Measurements from ENCODE around the gene RPL19.

The RPL19 gene

GRCh38 chr17:39229274-39229913, 29.3 kb downstream of the RPL19 start:
- Histone ChIP-seq H3K27ac (ENCODE audit: low read depth, low read length) (no peak overlapping the region), H3K9ac (ENCODE audit: low read length in 5 of 5) (no peak overlapping the region), H3K4me1 (ENCODE audit: control insufficient read depth in 5 of 5, insufficient read depth in 5 of 5, low read length in 5 of 5) (peaks cover 0 to 35% (median 33%) of the 10 kb centered on the region in 5 donors), H3K27me3 (ENCODE audit: control insufficient read depth in 5 of 5, insufficient read depth in 4 of 5, low read length in 5 of 5) (peaks cover 13 to 51% (median 47%) of the 10 kb centered on the region in 5 donors), H3K36me3 (ENCODE audit: control insufficient read depth in 5 of 5, insufficient read depth in 5 of 5, low read length in 5 of 5) (no peaks in the 10 kb centered on the region), H3K4me3 (ENCODE audit: low read depth in 1 of 5, low read length in 5 of 5) (no peak overlapping the region), H3K9me3 (ENCODE audit: control insufficient read depth in 5 of 5, low read length in 5 of 5) (no peaks in the 10 kb centered on the region)

GRCh38 chr17:39230361-39230760, 30.3 kb downstream of the RPL19 start:
- Histone ChIP-seq H3K4me1 (ENCODE audit: control insufficient read depth in 5 of 5, insufficient read depth in 5 of 5, low read length in 5 of 5) (peaks cover 0 to 26% (median 24%) of the 10 kb centered on the region in 5 donors), H3K27ac (ENCODE audit: low read depth, low read length) (no peak overlapping the region), H3K9me3 (ENCODE audit: control insufficient read depth in 5 of 5, low read length in 5 of 5) (no peaks in the 10 kb centered on the region), H3K4me3 (ENCODE audit: low read depth in 1 of 5, low read length in 5 of 5) (no peak overlapping the region), H3K27me3 (ENCODE audit: control insufficient read depth in 5 of 5, insufficient read depth in 4 of 5, low read length in 5 of 5) (peaks cover 5 to 42% (median 38%) of the 10 kb centered on the region in 5 donors), H3K36me3 (ENCODE audit: control insufficient read depth in 5 of 5, insufficient read depth in 5 of 5, low read length in 5 of 5) (no peaks in the 10 kb centered on the region), H3K9ac (ENCODE audit: low read length in 5 of 5) (no peak overlapping the region)

GRCh38 chr17:39231091-39231561, 31.0 kb downstream of the RPL19 start:
- peaks cover 3 to 40% (median 32%) of the 10 kb centered on the region in 5 donors for H3K27me3 ChIP-seq (ENCODE audit: control insufficient read depth in 5 of 5, insufficient read depth in 4 of 5, low read length in 5 of 5)
- no peak overlapping the region for H3K27ac ChIP-seq (ENCODE audit: low read depth, low read length)
- no peaks in the 10 kb centered on the region for H3K9me3 ChIP-seq (ENCODE audit: control insufficient read depth in 5 of 5, low read length in 5 of 5)
- no peak overlapping the region for H3K4me3 ChIP-seq (ENCODE audit: low read depth in 1 of 5, low read length in 5 of 5)
- H3K9ac ChIP-seq (ENCODE audit: low read length in 5 of 5), result no peak overlapping the region
- peaks cover 0 to 26% (median 18%) of the 10 kb centered on the region in 5 donors for H3K4me1 ChIP-seq (ENCODE audit: control insufficient read depth in 5 of 5, insufficient read depth in 5 of 5, low read length in 5 of 5)
- no peaks in the 10 kb centered on the region for H3K36me3 ChIP-seq (ENCODE audit: control insufficient read depth in 5 of 5, insufficient read depth in 5 of 5, low read length in 5 of 5)

- H3K4me1 ChIP-seq (ENCODE audit: control insufficient read depth in 5 of 5, insufficient read depth in 5 of 5, low read length in 5 of 5), result peaks cover 0 to 31% (median 16%) of the 10 kb centered on the region in 5 donors
- H3K9me3 ChIP-seq (ENCODE audit: control insufficient read depth in 5 of 5, low read length in 5 of 5), result no peaks in the 10 kb centered on the region
- H3K27ac ChIP-seq (ENCODE audit: low read depth, low read length), result no peak overlapping the region
- H3K4me3 ChIP-seq (ENCODE audit: low read depth in 1 of 5, low read length in 5 of 5), result peak overlapping the region in 1 of 5 donors; percentile 39
- no peak overlapping the region for H3K9ac ChIP-seq (ENCODE audit: low read length in 5 of 5)
- no peaks in the 10 kb centered on the region for H3K36me3 ChIP-seq (ENCODE audit: control insufficient read depth in 5 of 5, insufficient read depth in 5 of 5, low read length in 5 of 5)
- peaks cover 3 to 37% (median 26%) of the 10 kb centered on the region in 5 donors for H3K27me3 ChIP-seq (ENCODE audit: control insufficient read depth in 5 of 5, insufficient read depth in 4 of 5, low read length in 5 of 5)
Measured at GRCh38 chr17:39231591-39232551, 31.8 kb downstream of the RPL19 start.

- Histone ChIP-seq H3K27me3 (ENCODE audit: control insufficient read depth in 5 of 5, insufficient read depth in 4 of 5, low read length in 5 of 5) (peaks cover 0 to 26% (median 16%) of the 10 kb centered on the region in 5 donors), H3K4me1 (ENCODE audit: control insufficient read depth in 5 of 5, insufficient read depth in 5 of 5, low read length in 5 of 5) (peaks cover 0 to 52% (median 30%) of the 10 kb centered on the region in 5 donors), H3K9me3 (ENCODE audit: control insufficient read depth in 5 of 5, low read length in 5 of 5) (no peaks in the 10 kb centered on the region), H3K4me3 (ENCODE audit: low read depth in 1 of 5, low read length in 5 of 5) (no peak overlapping the region), H3K9ac (ENCODE audit: low read length in 5 of 5) (no peak overlapping the region), H3K36me3 (ENCODE audit: control insufficient read depth in 5 of 5, insufficient read depth in 5 of 5, low read length in 5 of 5) (no peaks in the 10 kb centered on the region), H3K27ac (ENCODE audit: low read depth, low read length) (no peak overlapping the region)
Measured at GRCh38 chr17:39235555-39236449, 35.7 kb downstream of the RPL19 start.

GRCh38 chr17:39236450-39236927, 36.4 kb downstream of the RPL19 start:
- no peaks in the 10 kb centered on the region for H3K36me3 ChIP-seq (ENCODE audit: control insufficient read depth in 5 of 5, insufficient read depth in 5 of 5, low read length in 5 of 5)
- no peaks in the 10 kb centered on the region for H3K9me3 ChIP-seq (ENCODE audit: control insufficient read depth in 5 of 5, low read length in 5 of 5)
- no peak overlapping the region for H3K9ac ChIP-seq (ENCODE audit: low read length in 5 of 5)
- H3K27me3 ChIP-seq (ENCODE audit: control insufficient read depth in 5 of 5, insufficient read depth in 4 of 5, low read length in 5 of 5), result peaks cover 0 to 22% (median 10%) of the 10 kb centered on the region in 5 donors
- H3K27ac ChIP-seq (ENCODE audit: low read depth, low read length), result no peak overlapping the region
- no peak overlapping the region for H3K4me3 ChIP-seq (ENCODE audit: low read depth in 1 of 5, low read length in 5 of 5)
- H3K4me1 ChIP-seq (ENCODE audit: control insufficient read depth in 5 of 5, insufficient read depth in 5 of 5, low read length in 5 of 5), result peaks cover 0 to 46% (median 26%) of the 10 kb centered on the region in 5 donors

- Histone ChIP-seq H3K9ac (ENCODE audit: low read length in 5 of 5) (no peak overlapping the region), H3K36me3 (ENCODE audit: control insufficient read depth in 5 of 5, insufficient read depth in 5 of 5, low read length in 5 of 5) (no peaks in the 10 kb centered on the region), H3K9me3 (ENCODE audit: control insufficient read depth in 5 of 5, low read length in 5 of 5) (no peaks in the 10 kb centered on the region), H3K4me1 (ENCODE audit: control insufficient read depth in 5 of 5, insufficient read depth in 5 of 5, low read length in 5 of 5) (peaks cover 0 to 41% (median 22%) of the 10 kb centered on the region in 5 donors), H3K4me3 (ENCODE audit: low read depth in 1 of 5, low read length in 5 of 5) (no peak overlapping the region), H3K27ac (ENCODE audit: low read depth, low read length) (no peak overlapping the region), H3K27me3 (ENCODE audit: control insufficient read depth in 5 of 5, insufficient read depth in 4 of 5, low read length in 5 of 5) (peaks cover 0 to 17% (median 6%) of the 10 kb centered on the region in 5 donors)
Measured at GRCh38 chr17:39236981-39237441, 36.9 kb downstream of the RPL19 start.

- H3K4me1 ChIP-seq (ENCODE audit: control insufficient read depth in 5 of 5, insufficient read depth in 5 of 5, low read length in 5 of 5), result peaks cover 0 to 37% (median 18%) of the 10 kb centered on the region in 5 donors
Measured at GRCh38 chr17:39237586-39237985, 37.5 kb downstream of the RPL19 start.

GRCh38 chr17:39238311-39238972, 38.4 kb downstream of the RPL19 start:
- H3K4me3 ChIP-seq (ENCODE audit: low read depth in 1 of 5, low read length in 5 of 5), result peak overlapping the region in 4 of 5 donors; percentile 32 to 62 (median 51)
- H3K27me3 ChIP-seq (ENCODE audit: control insufficient read depth in 5 of 5, insufficient read depth in 4 of 5, low read length in 5 of 5), result peaks cover 0 to 11% (median 3%) of the 10 kb centered on the region in 5 donors
- peaks cover 0 to 37% (median 18%) of the 10 kb centered on the region in 5 donors for H3K4me1 ChIP-seq (ENCODE audit: control insufficient read depth in 5 of 5, insufficient read depth in 5 of 5, low read length in 5 of 5)
- no peaks in the 10 kb centered on the region for H3K9me3 ChIP-seq (ENCODE audit: control insufficient read depth in 5 of 5, low read length in 5 of 5)
- no peak overlapping the region for H3K27ac ChIP-seq (ENCODE audit: low read depth, low read length)
- H3K36me3 ChIP-seq (ENCODE audit: control insufficient read depth in 5 of 5, insufficient read depth in 5 of 5, low read length in 5 of 5), result no peaks in the 10 kb centered on the region
- H3K9ac ChIP-seq (ENCODE audit: low read length in 5 of 5), result no peak overlapping the region

More at GRCh38 chr17:39237586-39237985, 37.5 kb downstream of the RPL19 start:
- H3K27ac ChIP-seq (ENCODE audit: low read depth, low read length), result no peak overlapping the region
- H3K9me3 ChIP-seq (ENCODE audit: control insufficient read depth in 5 of 5, low read length in 5 of 5), result no peaks in the 10 kb centered on the region
- no peak overlapping the region for H3K4me3 ChIP-seq (ENCODE audit: low read depth in 1 of 5, low read length in 5 of 5)
- no peaks in the 10 kb centered on the region for H3K36me3 ChIP-seq (ENCODE audit: control insufficient read depth in 5 of 5, insufficient read depth in 5 of 5, low read length in 5 of 5)
- H3K27me3 ChIP-seq (ENCODE audit: control insufficient read depth in 5 of 5, insufficient read depth in 4 of 5, low read length in 5 of 5), result peaks cover 0 to 13% (median 3%) of the 10 kb centered on the region in 5 donors
- no peak overlapping the region for H3K9ac ChIP-seq (ENCODE audit: low read length in 5 of 5)

Data from subcutaneous abdominal adipose tissue (tissue), 5 donors.